Measurements from ENCODE around the gene DNAJC1. TPM values are rescaled to one million over a fixed set of nuclear protein-coding genes. Genes with fewer than 3 reads are reported as not detected.

Gene DNAJC1
- total and polyA plus RNA-seq, 4 donors = 21.2 to 48.1 (median 32.5) TPM

- Histone ChIP-seq H3K27me3 (ENCODE audit: control insufficient read depth in 4 of 4, insufficient read depth in 4 of 4, low read length in 3 of 4) (no peaks in the 10 kb centered on the region), H3K27ac (ENCODE audit: low read depth in 1 of 2, low read length in 2 of 2) (no peak overlapping the region), H3K4me3 (ENCODE audit: low read depth in 1 of 3, low read length in 3 of 3) (no peak overlapping the region), H3K9me3 (ENCODE audit: control insufficient read depth in 4 of 4, low read length in 3 of 4) (no peaks in the 10 kb centered on the region), H3K9ac (ENCODE audit: low read depth in 1 of 2, low read length in 2 of 2) (no peak overlapping the region), H3K36me3 (ENCODE audit: control insufficient read depth in 4 of 4, insufficient read depth in 3 of 4, low read depth in 1 of 4, low read length in 3 of 4) (no peaks in the 10 kb centered on the region), H3K4me1 (ENCODE audit: control insufficient read depth in 4 of 4, insufficient read depth in 4 of 4, low read length in 3 of 4) (no peaks in the 10 kb centered on the region)
- no peak for TF ChIP-seq SP1 (IDR thresholded peaks at IDR 0.05)
- DNase-seq (ENCODE audit: low spot score) = no peak
Observed at GRCh38 chr10:21919906-21920305, 83.6 kb downstream of the DNAJC1 start.

DNA sequence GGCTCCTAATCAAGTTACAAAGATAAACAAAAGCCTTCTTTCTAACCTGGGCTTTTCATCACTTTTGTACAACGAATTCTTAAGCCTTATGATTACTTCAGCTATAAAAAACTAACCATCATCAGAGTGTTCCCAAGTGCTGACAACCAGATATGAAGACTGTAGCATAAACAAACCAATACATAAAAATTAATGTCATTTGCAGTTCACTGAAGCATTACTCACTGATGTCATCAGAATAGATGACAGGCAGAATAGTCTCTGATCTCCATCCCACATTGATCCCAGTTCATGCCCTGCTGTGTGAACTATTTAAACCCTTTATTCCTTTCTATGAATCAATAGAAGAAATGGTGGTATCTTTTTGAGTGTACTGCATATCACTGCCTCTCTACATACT is 84.4 kb downstream of the DNAJC1 start:
- Histone ChIP-seq H3K4me1 (ENCODE audit: control insufficient read depth in 4 of 4, insufficient read depth in 4 of 4, low read length in 3 of 4) (no peaks in the 10 kb centered on the region), H3K27ac (ENCODE audit: low read depth in 1 of 2, low read length in 2 of 2) (no peak overlapping the region), H3K9me3 (ENCODE audit: control insufficient read depth in 4 of 4, low read length in 3 of 4) (no peaks in the 10 kb centered on the region), H3K4me3 (ENCODE audit: low read depth in 1 of 3, low read length in 3 of 3) (no peak overlapping the region), H3K27me3 (ENCODE audit: control insufficient read depth in 4 of 4, insufficient read depth in 4 of 4, low read length in 3 of 4) (no peaks in the 10 kb centered on the region), H3K9ac (ENCODE audit: low read depth in 1 of 2, low read length in 2 of 2) (no peak overlapping the region), H3K36me3 (ENCODE audit: control insufficient read depth in 4 of 4, insufficient read depth in 3 of 4, low read depth in 1 of 4, low read length in 3 of 4) (no peaks in the 10 kb centered on the region)
- TF ChIP-seq YY1 (IDR thresholded peaks at IDR 0.05) (no peak), HNF4A (conservative IDR thresholded peaks at IDR 0.05) (no peak), HNF4G (IDR thresholded peaks at IDR 0.05) (no peak), MAX (IDR thresholded peaks at IDR 0.05) (no peak)
- DNase-seq (ENCODE audit: low spot score) = no peak
- WGBS = 78% methylated on average over 1 of the region's 1 CpG

- Histone ChIP-seq H3K27ac (ENCODE audit: low read depth in 1 of 2, low read length in 2 of 2) (no peak overlapping the region), H3K36me3 (ENCODE audit: control insufficient read depth in 4 of 4, insufficient read depth in 3 of 4, low read depth in 1 of 4, low read length in 3 of 4) (peaks cover 0 to 3% (median under 1%) of the 10 kb centered on the region in 4 donors), H3K9me3 (ENCODE audit: control insufficient read depth in 4 of 4, low read length in 3 of 4) (no peaks in the 10 kb centered on the region), H3K4me3 (ENCODE audit: low read depth in 1 of 3, low read length in 3 of 3) (no peak overlapping the region), H3K27me3 (ENCODE audit: control insufficient read depth in 4 of 4, insufficient read depth in 4 of 4, low read length in 3 of 4) (no peaks in the 10 kb centered on the region), H3K4me1 (ENCODE audit: control insufficient read depth in 4 of 4, insufficient read depth in 4 of 4, low read length in 3 of 4) (no peaks in the 10 kb centered on the region), H3K9ac (ENCODE audit: low read depth in 1 of 2, low read length in 2 of 2) (no peak overlapping the region)
- WGBS = 98% methylated on average over 2 of the region's 2 CpGs
- TF ChIP-seq ATF3 (IDR thresholded peaks at IDR 0.05) (no peak), SP1 (IDR thresholded peaks at IDR 0.05) (no peak), HNF4G (IDR thresholded peaks at IDR 0.05) (no peak), GABPA (IDR thresholded peaks at IDR 0.05 in 1 of 2, conservative IDR thresholded peaks at IDR 0.05 in 1 of 2) (no peak), RXRA (IDR thresholded peaks at IDR 0.05) (no peak), NR2F2 (IDR thresholded peaks at IDR 0.05) (no peak), RAD21 (IDR thresholded peaks at IDR 0.05) (no peak), JUND (IDR thresholded peaks at IDR 0.05) (no peak)
- TF ChIP-seq, protein P1, sequence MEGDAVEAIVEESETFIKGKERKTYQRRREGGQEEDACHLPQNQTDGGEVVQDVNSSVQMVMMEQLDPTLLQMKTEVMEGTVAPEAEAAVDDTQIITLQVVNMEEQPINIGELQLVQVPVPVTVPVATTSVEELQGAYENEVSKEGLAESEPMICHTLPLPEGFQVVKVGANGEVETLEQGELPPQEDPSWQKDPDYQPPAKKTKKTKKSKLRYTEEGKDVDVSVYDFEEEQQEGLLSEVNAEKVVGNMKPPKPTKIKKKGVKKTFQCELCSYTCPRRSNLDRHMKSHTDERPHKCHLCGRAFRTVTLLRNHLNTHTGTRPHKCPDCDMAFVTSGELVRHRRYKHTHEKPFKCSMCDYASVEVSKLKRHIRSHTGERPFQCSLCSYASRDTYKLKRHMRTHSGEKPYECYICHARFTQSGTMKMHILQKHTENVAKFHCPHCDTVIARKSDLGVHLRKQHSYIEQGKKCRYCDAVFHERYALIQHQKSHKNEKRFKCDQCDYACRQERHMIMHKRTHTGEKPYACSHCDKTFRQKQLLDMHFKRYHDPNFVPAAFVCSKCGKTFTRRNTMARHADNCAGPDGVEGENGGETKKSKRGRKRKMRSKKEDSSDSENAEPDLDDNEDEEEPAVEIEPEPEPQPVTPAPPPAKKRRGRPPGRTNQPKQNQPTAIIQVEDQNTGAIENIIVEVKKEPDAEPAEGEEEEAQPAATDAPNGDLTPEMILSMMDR (IDR thresholded peaks at IDR 0.05; ENCODE audit: low read depth, low read length, missing input control) = no peak
- DNase-seq (ENCODE audit: low spot score) = no peak
Observed at GRCh38 chr10:21912625-21913024, 90.9 kb downstream of the DNAJC1 start.

GRCh38 chr10:21910798-21911197 is 92.7 kb downstream of the DNAJC1 start:
- no peak for TF ChIP-seq TAF1 (conservative IDR thresholded peaks at IDR 0.05)
- TF ChIP-seq, protein P1 (IDR thresholded peaks at IDR 0.05; ENCODE audit: low read depth, low read length, missing input control) = no peak
- no peak for TF ChIP-seq JUND (IDR thresholded peaks at IDR 0.05)
- no peak for TF ChIP-seq MAX (IDR thresholded peaks at IDR 0.05)
- TF ChIP-seq HNF4G (IDR thresholded peaks at IDR 0.05) = no peak
- TF ChIP-seq, protein P2, sequence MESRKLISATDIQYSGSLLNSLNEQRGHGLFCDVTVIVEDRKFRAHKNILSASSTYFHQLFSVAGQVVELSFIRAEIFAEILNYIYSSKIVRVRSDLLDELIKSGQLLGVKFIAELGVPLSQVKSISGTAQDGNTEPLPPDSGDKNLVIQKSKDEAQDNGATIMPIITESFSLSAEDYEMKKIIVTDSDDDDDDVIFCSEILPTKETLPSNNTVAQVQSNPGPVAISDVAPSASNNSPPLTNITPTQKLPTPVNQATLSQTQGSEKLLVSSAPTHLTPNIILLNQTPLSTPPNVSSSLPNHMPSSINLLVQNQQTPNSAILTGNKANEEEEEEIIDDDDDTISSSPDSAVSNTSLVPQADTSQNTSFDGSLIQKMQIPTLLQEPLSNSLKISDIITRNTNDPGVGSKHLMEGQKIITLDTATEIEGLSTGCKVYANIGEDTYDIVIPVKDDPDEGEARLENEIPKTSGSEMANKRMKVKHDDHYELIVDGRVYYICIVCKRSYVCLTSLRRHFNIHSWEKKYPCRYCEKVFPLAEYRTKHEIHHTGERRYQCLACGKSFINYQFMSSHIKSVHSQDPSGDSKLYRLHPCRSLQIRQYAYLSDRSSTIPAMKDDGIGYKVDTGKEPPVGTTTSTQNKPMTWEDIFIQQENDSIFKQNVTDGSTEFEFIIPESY (IDR thresholded peaks at IDR 0.05) = no peak
- TF ChIP-seq YY1 (IDR thresholded peaks at IDR 0.05) = no peak
- TF ChIP-seq FOXA2 (IDR thresholded peaks at IDR 0.05) = no peak
- no peak for TF ChIP-seq ATF3 (IDR thresholded peaks at IDR 0.05)
- Histone ChIP-seq H3K9me3 (ENCODE audit: control insufficient read depth in 4 of 4, low read length in 3 of 4) (no peaks in the 10 kb centered on the region), H3K4me3 (ENCODE audit: low read depth in 1 of 3, low read length in 3 of 3) (no peak overlapping the region), H3K27ac (ENCODE audit: low read depth in 1 of 2, low read length in 2 of 2) (no peak overlapping the region), H3K9ac (ENCODE audit: low read depth in 1 of 2, low read length in 2 of 2) (no peak overlapping the region), H3K27me3 (ENCODE audit: control insufficient read depth in 4 of 4, insufficient read depth in 4 of 4, low read length in 3 of 4) (no peaks in the 10 kb centered on the region), H3K4me1 (ENCODE audit: control insufficient read depth in 4 of 4, insufficient read depth in 4 of 4, low read length in 3 of 4) (no peaks in the 10 kb centered on the region), H3K36me3 (ENCODE audit: control insufficient read depth in 4 of 4, insufficient read depth in 3 of 4, low read depth in 1 of 4, low read length in 3 of 4) (peaks cover 0 to 3% (median under 1%) of the 10 kb centered on the region in 4 donors)
- 81% methylated on average over 5 of the region's 5 CpGs for WGBS
- no peak for DNase-seq (ENCODE audit: low spot score)

All from liver (tissue), 9 donors.